COLO668 (cell line): Measurements from ENCODE around the gene GABBR2.
"Not testable (repeated sequence)": the region's sequence is repeated elsewhere in the genome, so short reads cannot be mapped to it uniquely, and the experiment has no call there.

Experiments
- DNase-seq: peaks from one replicate; lab custom pipeline; 2025; ENCODE audit not compliant: unreplicated experiment; lab: John Stamatoyannopoulos, UW

Gene GABBR2

DNA sequence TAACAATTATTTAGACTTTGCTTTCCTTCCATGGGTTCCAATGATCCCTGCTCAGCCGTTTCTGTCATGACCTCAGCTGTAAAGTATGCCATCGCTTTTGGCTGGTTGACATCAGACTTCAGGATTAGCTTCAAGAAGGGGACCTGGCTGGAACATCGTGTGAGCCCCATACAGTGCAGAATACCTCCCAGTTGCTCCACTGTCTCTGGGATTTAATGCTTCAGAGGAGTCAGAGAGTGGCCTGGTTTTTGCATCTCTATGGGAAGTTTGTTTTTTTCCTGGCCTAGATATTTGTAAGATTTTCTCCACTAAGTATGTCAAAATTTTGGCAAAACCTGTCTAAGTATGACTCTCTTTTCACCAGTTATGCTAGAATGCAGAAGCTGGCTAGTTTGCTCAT is 216.9 kb downstream of the GABBR2 start:
- no peak for DNase-seq

DNA sequence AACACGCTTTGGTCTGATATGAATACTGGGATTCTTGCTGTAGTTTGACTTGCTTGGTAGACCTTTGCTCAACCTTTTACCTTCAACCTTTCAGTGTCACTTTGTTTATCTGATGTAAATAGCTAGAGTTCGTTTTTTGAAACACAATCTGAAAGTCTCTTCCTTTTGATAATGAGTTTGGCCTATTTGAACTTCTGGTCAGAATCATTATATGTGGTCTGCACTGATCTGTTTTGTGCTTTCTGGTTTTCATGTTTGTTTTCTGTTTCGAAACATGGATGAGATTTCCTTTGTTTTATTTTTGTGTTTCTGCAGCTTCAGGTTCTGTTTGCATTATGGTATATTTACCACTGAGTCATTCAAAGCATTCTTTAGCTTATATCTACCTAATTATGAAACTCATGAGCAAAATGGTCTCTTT is 217.5 kb downstream of the GABBR2 start:
- no peak for DNase-seq

DNA sequence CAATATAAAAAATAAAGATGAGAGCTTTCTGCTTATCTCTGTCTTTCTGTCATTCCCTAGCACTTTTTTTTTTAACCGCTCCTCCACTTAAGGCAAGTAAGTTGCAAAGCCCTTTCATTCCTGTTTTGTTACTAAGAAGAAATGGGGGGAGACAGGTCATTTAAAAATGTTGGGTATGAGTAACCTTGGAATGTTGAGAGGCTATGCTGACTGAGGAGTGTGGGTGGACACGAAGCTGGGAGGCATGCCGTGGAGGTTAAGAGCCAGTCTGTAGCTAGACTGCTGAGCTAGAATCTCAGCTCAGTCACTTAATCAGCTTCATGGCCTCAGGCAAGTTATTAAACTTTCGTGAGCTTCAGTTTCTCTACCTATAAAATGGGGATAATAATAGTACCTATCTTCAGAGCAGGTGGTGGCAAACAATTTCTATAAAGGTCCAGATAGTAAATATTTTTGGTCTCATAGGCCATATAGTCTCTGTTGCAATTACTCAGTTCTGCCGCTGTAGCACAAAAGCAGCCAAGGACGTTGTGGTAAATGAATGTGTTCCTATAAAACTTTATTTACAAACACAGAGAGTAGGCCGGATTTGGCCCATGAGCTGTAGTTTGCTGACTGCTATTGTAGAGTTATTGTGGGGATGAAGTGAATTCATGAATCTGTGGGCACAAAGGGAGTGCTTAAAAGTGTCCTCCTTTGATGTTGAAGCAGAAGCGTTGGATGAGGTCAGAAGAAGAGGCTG is 220.0 kb downstream of the GABBR2 start:
- DNase-seq: no peak

GRCh38 chr9:98485706-98486105 is 223.0 kb downstream of the GABBR2 start:
- no peak for DNase-seq

- no peak for DNase-seq
Measured at GRCh38 chr9:98484162-98484561, 224.6 kb downstream of the GABBR2 start.

- DNase-seq: no peak
Measured at GRCh38 chr9:98482226-98482625, 226.5 kb downstream of the GABBR2 start.

- DNase-seq: no peak
Measured at GRCh38 chr9:98481676-98482075, 227.1 kb downstream of the GABBR2 start.

DNA sequence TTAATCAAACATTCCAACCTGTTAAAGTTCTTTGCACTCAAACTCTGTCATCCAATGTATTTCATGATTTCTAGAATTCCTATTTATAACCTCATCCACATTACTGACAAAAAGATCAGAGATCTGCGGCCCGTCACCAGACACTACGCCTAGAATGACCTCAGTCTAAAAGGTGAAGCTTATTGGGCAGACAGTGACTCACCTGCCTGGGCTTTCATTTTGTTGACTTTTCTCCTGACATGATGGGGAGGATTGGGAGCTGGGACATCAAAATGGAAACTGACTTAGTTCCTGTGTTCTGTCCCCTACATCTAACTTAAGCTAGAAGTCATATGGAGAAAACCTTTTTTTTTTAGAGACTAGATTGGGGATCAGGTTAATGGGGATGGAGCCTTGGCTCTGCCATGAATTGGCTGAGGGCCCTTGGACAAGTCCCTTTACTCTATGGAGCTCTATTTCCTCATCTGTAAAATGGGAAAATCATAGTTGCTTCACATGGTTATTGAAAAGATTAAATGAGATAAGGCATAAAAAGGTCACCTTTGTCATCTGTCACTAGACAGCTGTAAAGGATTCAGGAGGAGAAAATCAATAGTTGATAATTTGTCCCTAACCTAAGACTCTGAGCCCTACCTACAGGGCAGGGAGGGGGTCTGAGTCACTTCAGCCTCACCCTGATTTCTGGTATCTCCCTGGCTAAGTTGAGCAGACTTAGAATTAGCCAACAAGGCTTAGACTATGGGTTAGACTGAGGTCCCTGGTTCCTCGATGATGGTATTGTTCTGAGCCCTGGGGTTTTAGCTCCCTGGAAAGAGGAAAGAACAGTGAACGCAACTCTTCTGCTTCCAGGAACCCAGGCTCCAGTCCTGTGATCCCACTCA is 228.5 kb downstream of the GABBR2 start:
- DNase-seq: no peak

- no peak for DNase-seq
Measured at GRCh38 chr9:98479449-98479848, 229.3 kb downstream of the GABBR2 start.

DNA sequence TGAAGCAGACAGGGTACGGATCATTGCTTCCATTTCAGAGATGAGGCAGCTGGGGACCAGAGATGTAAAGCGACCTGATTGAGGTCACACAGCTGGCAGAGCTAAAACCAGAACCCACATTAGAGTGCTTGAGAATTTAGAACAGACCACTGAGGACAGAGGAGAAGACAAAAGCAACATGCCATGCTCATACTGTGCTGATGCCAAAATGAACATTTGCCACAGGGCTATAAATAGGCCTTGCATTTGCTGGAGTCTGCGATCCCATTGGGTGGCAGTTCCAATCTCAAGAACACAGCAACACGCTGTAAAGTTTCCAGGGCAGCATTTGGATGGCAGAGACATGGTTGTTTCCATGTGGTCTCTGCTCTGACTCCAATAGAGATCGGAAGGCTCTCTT is 230.9 kb downstream of the GABBR2 start:
- DNase-seq: no peak

DNA sequence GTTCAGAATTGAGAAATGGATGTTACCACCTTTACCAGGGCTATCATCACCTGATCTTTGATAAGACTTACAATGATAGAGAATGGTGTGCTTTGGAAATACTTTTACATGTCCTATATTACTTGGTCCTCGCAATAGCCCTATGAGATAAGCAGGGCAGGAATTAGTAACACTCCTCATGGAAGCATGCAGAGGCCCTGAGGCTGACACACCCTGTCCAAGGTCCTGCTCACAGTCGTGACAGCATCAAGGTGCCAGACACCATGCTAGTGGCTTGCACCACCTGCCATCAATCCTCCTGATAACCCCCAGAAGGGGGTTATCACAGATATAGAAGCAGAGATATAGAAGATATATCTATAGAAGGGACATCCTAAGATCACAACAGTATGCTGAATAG is 236.5 kb downstream of the GABBR2 start:
- no peak for DNase-seq

GRCh38 chr9:98471185-98471584 is 237.6 kb downstream of the GABBR2 start:
- DNase-seq: no peak

- no peak for DNase-seq
Measured at GRCh38 chr9:98468567-98469239, 240.0 kb downstream of the GABBR2 start.

DNA sequence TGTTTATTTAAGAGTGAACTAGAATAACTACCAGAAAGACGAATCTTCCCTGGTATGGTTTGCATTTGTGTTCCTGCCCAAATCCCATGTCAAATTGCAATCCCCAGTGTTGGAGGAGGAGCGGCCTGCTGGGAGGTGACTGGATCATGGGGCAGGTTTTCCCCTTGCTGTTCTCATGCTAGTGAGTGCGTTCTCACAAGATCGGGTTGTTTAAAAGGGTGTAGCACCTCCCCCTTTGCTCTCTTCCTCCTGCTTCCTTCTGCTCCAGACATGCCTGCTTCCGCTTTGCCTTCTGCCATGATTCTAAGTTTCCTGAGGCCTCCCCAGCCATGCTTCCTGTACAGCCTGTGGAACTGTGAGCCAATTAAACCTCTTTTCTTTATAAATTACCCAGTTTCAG is 242.9 kb downstream of the GABBR2 start:
- DNase-seq: no peak

- DNase-seq: not testable (repeated sequence)
Measured at GRCh38 chr9:98464156-98464690, 244.5 kb downstream of the GABBR2 start.

GRCh38 chr9:98462310-98462709 is 246.4 kb downstream of the GABBR2 start:
- no peak for DNase-seq

GRCh38 chr9:98460704-98461103 is 248.0 kb downstream of the GABBR2 start:
- no peak for DNase-seq

GRCh38 chr9:98457726-98458370 is 250.9 kb downstream of the GABBR2 start:
- DNase-seq: no peak

GRCh38 chr9:98456156-98456613 is 252.6 kb downstream of the GABBR2 start:
- no peak for DNase-seq

- DNase-seq: no peak
Measured at GRCh38 chr9:98455256-98456155, 253.2 kb downstream of the GABBR2 start.
